HG02610 (cell line): Measurements from ENCODE around the gene TGM6.

Source experiments
- ATAC-seq: cut with Tn5 transposase; IDR thresholded peaks from one replicate; pipeline ENCODE4 v1.9.1; 2021; ENCODE audit warnings: mild to moderate bottlenecking, moderate library complexity; ENCODE audit not compliant: unreplicated experiment

Gene TGM6

DNA sequence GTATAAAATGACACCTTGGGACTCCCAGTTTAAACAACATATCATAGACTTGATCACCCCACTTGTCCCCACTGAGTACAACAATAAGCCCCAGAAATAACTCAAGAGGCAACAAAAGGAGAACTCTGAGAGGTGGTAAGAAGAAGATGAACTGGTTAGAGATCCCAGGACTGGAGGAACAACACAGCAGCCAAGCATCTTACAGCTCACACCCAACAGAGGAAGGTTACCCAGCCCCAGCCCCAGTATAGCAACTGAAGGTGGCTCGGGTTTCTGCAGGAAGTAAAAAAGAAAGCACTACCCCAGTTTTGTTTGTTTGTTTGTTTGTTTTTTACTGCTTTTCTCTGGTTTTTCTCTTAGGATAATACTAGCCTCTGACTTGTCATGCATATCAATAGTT lies 17.1 kb upstream of the TGM6 start:
- ATAC-seq, result no peak

- ATAC-seq, result no peak
Observed at GRCh38 chr20:2364044-2364443, 16.7 kb upstream of the TGM6 start.

GRCh38 chr20:2365091-2365490 lies 15.6 kb upstream of the TGM6 start:
- ATAC-seq, result no peak

- no peak for ATAC-seq
Observed at GRCh38 chr20:2365666-2366065, 15.0 kb upstream of the TGM6 start.

DNA sequence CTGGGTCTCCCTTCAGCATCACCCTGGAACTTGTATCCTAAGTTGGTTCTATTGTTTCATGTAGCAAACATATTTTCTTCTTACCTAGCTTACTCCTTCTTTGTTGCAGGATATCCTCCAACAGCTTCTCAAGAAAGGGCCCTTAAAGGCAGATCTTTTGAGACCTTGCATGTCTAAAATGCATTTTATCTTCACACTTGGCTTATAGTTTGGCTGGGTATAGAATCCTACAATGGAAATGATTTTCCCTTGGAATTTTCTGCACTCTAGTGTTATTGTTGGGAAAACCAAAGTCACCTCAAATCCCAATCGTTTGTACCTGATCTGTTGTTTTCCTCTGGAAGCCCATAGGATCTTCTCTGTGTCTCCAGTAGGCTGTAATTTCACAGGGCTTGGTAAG lies 12.1 kb upstream of the TGM6 start:
- no peak for ATAC-seq

GRCh38 chr20:2373098-2373497 lies 7.6 kb upstream of the TGM6 start:
- ATAC-seq, result no peak

DNA sequence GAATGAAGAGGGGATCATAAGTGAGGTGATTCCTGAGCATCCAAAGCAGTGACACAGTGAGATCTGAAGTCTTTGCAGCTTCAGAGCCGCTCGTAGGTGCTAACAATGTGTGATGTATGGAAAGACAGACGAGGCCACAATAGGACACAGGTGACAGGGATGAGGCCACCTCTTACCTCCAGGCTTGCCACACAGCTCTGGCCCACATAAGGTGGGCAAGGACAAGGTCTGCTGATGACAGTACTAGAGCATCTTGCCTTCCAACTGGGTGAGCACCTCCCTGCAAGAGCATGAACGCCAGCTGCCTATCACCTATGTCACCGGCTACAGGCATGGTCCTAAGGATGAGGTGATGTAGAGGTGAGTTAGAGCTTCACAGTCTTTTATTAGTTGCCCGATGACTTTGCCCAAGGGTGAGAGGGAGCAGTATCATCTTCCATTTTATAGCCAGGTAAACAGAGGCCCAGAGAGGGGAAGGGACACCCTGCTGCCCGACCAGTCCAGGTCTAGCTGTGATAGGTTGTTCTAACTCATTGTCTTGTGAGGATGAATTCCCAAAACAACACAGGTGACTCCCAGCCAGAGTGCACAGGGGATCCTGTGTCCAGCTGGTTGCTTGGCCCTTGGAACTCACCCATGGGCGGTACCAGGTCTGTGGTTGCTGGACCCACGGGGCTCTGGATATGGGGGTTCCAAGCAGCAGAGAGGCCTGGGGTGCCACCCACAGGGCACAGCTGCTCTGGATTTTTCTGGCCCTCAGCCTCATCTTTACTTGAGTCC lies 6.2 kb upstream of the TGM6 start:
- ATAC-seq, result no peak

GRCh38 chr20:2378893-2379292 lies 1.8 kb upstream of the TGM6 start:
- ATAC-seq, result no peak

GRCh38 chr20:2379511-2380229 lies 1.0 kb upstream of the TGM6 start:
- no peak for ATAC-seq

DNA sequence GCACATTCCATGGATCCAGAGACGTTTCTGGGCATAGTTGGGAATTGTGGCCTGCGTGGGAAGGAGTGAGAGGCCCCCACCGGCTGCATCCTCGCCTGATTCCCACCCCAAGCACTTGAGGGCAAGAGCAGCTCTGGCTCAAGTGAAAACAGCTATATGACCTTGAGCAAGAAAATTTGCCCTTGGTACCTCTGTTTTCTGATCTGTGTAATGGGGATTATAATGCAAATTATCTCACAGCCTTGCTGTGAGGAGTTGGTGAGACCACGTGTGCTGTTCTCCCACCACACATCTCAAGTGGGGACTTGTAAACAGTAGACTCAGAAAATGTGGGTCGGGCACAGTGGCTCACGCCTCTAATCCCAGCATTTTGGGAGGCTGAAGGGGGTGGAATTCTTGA lies 602 bp downstream of the TGM6 start:
- ATAC-seq, result no peak

DNA sequence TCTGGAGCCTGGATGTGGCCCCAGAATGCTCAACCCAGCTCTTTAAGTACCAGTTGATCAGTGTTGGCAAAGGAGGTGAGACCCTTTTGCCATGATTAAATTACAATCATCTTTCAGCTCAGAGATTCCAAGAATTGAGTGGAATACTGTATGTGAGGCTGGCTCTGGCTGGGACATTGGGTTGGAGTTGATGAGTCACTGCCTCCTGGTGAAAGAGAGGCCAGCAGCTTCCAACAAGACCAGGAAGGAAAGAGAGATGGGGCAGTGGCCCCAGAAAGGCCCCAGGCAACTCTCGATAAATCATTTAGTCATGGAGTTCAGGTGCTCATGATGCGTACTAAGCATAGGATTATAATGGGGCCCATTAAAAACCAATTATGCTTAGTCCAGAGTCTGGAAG lies 2.1 kb downstream of the TGM6 start:
- no peak for ATAC-seq

DNA sequence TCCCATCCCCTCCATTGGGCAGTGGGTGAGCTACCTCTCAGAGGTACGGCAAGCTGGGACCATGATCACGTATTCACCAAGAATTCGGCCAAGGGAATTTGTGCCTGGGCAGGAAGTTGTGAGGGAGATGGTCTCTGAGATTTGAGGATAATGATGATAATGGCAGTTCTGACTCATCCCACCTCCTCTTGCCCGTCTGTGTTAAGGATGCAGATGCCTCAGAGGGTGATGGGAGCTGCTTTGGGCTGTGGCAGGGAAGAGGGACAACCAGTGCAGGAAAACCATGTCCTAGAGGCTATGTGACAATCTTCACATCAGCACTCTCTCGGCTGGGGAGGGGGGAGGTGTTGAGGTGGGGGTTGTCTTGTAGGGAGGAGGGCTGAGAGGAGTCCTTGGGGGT lies 4.3 kb downstream of the TGM6 start:
- no peak for ATAC-seq

- ATAC-seq, result no peak
Observed at GRCh38 chr20:2385496-2385895, 4.8 kb downstream of the TGM6 start.

DNA sequence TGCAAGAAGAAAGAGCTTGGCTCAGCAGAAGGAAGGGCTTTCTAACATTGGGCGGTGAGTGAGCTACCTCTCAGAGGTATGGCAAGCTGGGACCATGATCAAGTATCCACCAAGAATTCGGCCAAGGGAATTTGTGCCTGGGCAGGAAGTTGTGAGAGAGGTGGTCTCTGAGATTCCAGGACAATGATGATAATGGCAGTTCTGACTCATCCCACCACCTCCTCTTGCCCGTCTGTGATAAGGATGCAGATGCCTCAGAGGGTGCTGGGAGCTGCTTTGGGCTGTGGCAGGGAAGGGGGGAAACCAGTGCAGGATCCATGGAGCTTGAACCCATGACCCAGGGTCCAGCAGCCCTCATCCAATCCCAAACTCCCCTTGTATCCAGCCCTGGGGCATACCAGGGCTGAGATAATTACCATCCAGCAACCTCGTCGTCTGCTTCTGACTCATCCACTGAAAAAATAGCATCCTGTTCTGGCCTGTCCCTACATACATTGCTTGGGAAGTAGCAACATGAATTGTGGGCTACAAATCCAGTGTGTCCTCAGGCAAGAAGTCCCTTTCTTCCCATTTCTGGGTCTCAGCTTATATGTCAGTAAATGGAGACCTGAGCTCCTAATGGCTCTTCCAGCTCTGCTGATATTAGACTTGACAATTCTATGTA lies 5.9 kb downstream of the TGM6 start:
- ATAC-seq, result no peak

- no peak for ATAC-seq
Observed at GRCh38 chr20:2387180-2387577, 6.5 kb downstream of the TGM6 start.

DNA sequence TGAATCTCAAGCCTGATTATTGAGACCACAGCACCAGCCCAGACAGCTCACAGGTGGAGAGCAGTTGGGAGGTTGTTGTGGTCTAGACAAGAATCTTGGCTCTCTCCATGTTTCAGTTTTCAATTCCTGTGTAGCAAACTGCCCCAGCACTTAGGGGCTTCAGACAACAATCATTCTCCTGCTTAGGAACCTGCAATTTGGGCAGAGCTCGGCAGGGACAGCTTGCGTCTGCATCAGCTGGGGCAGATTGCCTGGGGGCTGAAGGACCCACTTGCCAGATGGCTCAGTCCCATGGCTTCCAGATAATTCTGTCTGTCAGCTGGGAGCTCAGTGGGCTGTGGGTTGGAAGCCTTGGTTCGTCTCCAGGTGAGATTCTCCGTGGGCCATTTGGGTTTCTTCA lies 6.9 kb downstream of the TGM6 start:
- ATAC-seq, result no peak

DNA sequence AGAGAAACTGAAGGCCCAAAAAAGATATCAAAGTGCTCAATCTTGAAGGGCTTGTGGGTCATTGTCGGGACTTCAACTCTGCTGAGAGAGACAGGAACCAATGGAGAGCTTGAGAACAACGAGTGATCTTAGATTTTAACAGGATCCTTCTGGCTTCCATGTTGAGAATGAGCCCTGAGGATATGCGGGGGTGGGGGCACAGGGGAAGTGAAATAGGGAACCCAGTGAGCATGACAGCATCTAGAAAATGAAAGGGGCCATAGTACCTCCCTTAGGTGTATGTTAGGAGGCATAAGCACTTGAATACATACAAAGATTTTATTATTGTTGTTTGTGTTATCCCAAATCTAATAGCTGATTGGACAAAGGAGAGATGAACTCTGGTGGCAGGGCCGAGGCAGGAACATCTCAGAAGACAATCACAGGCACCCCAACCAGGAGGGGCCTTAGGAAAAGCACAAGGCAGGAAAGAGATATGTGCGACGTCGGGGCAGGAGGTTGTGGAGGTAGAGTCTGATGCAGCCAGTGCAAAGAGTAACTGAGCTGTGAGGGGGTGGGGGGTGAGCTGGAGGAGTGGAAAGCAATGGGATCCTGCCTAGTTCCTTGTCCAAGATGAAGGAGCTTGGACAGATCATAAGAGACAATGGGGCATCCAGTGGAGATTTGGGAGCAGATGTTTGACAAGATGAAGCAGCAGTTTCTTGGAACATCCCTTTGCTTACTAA lies 10.4 kb downstream of the TGM6 start:
- ATAC-seq, result no peak

DNA sequence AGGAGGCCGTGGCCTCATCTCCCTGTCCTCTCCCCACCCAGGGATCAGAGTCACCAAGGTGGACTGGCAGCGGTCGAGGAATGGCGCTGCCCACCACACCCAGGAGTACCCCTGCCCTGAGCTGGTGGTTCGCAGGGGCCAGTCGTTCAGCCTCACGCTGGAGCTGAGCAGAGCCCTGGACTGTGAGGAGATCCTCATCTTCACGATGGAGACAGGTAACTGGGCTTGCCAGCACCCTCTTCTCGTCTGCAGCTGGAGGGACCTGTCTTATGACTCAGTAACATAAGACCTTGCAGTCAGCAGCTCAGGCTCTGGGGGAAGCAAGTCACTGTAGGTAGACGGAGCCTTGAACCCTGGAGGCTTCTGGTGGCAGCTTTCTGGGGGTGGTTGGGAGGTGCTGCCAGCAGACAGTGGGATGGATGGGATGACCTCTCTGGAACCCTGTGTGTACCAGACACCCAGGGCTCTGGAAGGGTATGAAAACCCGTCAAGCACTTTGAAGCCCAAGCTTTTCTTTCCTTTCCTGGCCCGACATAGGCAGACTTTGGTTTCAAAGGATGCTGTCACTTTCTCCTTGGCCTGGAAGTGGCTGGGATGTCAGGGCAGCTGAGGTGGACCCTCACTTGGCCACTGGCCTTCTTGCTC lies 13.8 kb downstream of the TGM6 start:
- ATAC-seq, result no peak

GRCh38 chr20:2395136-2395535 lies 14.4 kb downstream of the TGM6 start:
- ATAC-seq, result no peak

DNA sequence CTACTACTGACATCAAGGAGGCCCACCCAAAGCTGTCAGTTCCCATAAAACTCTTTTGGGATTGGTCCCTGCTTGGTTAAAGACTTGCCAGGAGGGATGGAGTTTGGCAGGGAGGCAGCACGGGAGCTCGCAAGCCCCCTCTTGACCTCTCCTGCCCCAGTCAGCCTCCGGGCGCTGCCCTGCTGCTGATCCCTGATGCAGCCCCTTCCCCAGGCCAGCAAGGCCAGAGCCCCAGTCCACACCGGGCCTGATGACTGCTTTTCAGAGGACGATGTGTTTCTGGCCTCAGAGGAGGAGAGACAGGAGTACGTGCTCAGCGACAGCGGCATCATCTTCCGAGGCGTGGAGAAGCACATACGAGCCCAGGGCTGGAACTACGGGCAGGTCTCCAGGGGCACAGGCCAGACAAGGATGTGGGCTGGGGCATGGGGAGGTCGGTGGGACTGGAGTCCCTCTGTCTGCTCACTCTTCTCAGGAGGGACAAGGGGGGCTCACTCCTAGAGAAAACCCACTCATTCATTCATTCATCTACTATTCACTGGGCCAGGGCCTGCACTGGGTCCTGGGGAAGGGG lies 15.6 kb downstream of the TGM6 start:
- ATAC-seq, result no peak

GRCh38 chr20:2397091-2397490 lies 16.4 kb downstream of the TGM6 start:
- no peak for ATAC-seq
